HG02885 (cell line): ENCODE results near the gene SLCO4C1.

ENCODE experiments used
- ATAC-seq: cut with Tn5 transposase; IDR thresholded peaks from one replicate; pipeline ENCODE4 v1.9.1; 2021; ENCODE audit warnings: mild to moderate bottlenecking; ENCODE audit not compliant: unreplicated experiment, poor library complexity

Gene SLCO4C1

GRCh38 chr5:102271759-102272158 lies 24.3 kb downstream of the SLCO4C1 start:
- ATAC-seq: no peak

- no peak for ATAC-seq
These were observed 26.0 kb downstream of the SLCO4C1 start for GRCh38 chr5:102270036-102270435.

DNA sequence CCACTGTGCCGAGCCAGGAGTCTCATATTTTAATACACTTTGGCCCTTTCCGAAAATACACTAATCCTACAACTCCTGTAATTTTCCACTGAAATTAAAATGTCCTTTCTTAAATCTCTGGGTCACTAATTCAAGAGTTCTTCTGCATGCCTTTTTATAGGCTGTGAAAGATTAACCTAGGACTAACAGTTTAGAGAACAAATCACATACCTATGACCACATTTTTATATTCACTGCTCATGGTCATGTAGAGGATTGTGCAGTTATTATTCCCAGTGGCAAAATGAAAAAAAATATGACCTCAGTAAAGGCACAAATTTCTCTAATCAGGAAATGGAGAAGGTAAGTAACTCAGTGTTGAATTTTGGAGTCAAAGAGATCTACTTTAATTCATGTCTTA lies 33.4 kb downstream of the SLCO4C1 start:
- no peak for ATAC-seq

DNA sequence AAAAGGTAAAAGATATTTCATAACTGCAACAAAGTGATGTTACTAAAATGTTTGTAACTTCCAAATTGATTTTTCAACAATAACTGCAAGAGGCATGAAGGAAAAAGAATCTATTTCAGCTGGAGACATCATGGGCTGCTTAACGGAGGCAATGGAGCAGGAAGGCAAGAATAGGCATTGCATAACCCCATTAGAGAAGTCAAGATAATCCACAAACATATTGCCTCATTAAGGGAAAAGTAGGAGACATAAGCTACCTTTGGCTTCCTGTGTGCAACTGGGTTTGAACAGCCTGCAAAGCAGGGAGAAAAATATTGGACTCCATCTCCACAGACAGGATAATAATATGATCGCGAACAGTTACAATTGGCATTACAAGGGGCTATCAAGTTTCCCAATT lies 46.7 kb downstream of the SLCO4C1 start:
- ATAC-seq: no peak

- ATAC-seq: no peak
These were observed 52.9 kb downstream of the SLCO4C1 start for GRCh38 chr5:102243213-102243612.

DNA sequence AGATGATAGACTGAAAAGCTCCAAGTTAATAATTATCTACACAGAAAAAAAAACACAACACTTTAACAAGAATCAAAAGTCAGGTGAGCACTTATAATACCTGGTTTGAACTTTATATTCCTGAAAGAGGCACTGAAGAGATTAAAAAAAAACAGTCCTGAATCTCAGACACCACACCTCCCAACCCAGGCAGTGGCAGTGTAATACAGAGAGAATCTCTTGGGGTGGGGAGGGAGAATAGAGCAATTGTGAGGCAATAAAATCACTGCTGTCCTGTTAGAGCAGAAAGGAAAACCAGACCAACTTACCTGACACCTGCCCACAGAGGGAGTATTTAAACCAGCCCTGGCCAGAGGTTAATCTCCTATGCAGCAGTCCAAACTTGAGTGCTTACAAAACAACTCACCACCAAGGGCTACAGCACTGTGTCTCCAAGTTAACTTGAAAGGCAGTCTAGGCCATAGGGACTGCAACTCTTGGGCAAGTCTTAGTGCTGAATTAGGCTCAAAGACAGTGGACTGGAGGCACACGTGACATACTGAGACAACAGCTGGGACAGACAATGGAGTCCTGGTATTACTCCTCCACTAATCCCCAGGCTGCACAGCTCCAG lies 54.2 kb downstream of the SLCO4C1 start:
- no peak for ATAC-seq

DNA sequence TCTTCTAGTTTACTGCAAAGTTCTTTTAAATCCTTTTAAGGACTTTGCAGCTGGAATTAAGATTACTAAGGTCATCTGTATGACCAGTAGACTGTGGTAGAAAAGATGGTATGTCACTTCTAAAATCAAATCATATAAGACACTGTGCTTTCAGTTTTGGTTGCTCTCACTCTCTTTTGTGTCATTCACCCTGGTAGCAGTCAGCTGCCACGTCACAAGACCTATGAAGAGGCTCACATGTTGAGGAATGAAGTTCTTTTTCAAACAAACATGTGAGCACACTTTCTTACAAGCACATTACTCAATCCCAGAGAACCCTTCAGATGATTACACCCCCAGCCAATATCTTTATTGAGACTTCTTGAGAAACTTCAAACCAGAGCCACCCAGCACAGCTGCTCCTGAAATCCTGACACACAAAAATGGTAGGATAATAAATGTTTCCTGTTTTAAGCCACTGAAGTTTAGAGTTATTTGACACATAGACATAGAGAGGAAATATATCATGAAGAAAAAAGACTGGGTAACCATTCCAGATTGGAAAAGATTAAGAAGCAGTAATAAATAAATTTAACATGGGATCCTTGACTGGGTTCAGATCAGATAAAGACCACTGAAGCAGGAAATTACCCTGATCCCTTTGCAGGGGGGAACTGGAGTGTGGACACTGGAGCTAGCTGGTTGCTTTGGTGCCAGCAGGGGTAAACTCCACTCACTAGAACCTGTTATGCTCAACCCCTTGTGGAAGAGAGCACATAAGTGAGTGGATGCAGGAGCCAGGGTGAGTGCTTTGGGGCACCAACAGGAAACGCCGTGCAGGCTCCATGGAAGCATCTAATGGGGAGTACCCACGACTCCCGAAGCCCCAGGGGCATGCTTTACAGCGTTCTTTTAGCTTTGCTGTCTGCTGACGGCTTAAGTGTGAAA lies 64.1 kb downstream of the SLCO4C1 start:
- peak; percentile 94 for ATAC-seq

GRCh38 chr5:102229685-102230084 lies 66.4 kb downstream of the SLCO4C1 start:
- no peak for ATAC-seq

DNA sequence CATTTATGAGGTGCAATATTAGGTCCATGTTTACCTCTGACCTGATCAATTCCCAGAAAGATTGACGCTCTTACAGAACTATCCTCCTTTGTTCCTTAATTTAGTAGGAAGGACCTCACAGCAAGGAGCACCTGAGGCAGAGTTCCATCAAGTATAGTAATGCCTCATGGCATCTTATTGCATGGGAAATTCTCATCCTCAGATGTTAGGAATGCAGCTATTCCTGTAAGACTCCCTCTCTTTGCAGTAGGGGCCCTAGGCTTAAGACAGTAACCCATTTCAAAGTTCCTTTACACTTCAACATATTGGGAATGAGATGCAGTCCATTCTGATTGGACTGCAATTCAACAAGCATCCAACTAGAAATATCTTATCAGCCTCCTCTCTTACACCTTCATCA lies 69.8 kb downstream of the SLCO4C1 start:
- ATAC-seq: no peak

DNA sequence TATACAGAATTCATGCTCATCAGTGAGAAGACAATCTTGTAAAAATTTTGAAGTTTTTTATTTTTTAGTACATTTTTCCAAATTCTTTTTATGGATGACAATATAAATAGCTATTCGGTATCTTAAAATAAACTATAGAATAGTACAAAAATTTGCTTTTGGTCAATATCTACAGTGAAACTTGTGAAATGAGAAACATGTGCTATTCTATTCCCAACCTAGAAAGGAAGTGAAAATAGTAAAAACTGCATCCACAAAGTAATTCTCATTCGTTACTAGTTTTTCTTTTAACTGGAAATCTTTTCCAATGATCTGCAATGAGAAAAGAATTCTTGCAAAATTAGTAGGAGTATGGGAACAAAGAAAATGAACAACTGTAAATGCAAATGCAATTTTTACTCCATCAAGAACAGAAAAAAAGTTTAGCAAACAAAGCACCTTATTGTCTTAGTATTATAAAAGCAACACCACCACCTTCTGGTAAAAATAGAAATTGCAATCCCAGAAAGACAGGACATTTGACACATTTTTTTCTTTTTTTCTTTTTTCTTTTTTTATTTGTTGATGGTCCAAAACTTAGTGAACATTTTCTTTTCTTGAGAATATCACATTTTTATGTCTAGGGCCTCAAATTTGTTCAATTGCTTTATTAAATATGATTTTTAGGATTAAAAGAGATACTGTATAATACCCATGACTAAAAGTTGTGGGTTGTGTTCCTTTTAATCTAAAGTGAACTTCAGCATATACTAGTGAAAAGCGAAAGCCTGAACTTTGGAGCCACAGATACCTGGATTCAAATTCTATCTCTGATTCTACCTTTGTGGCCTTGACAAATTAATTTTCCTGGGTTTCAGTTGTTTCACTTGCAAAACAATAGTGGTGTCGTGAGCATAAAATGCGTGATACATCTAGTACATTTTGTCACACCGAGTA lies 72.3 kb downstream of the SLCO4C1 start:
- peak; percentile 74 for ATAC-seq

DNA sequence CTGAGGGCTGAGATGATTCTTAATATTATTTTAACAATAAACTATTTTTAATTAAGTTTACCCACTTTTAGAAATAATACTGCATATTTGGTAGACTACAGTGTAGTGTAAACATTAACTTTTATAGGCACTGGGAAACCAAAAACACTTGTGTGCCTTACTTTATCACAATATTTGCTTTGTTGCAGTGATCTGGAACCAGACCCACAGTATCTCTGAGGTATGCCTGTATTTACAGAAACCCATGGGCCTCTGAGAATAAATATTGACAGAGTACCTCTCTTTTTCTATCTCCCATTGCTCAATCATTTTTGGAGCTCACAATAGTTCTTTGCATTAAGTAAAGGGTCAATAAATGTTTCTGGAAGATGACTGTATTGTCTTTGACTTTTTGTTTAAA lies 73.3 kb downstream of the SLCO4C1 start:
- no peak for ATAC-seq

GRCh38 chr5:102221949-102222348 lies 74.1 kb downstream of the SLCO4C1 start:
- ATAC-seq: no peak

- peak; percentile 69 for ATAC-seq
These were observed 77.9 kb downstream of the SLCO4C1 start for GRCh38 chr5:102218159-102218558.

DNA sequence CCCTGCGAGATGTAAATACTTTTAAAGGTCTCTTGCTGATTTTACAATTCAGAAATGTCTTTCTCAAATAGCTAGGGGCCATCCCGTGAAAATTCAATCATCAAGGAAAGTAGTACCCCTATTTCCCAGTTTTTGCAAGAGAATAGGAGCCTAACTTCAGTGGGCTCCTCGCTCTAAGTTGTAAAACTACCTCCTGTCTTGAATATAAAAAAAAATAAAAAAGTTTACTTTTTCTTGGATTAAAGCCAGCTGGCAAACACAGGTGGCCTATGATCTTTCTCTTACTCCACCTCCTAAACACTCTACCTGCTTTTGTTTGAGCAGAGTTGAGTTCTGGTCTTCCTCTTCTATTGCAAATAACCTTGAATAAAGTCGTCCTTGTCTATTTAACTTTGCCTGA lies 79.4 kb downstream of the SLCO4C1 start:
- no peak for ATAC-seq

DNA sequence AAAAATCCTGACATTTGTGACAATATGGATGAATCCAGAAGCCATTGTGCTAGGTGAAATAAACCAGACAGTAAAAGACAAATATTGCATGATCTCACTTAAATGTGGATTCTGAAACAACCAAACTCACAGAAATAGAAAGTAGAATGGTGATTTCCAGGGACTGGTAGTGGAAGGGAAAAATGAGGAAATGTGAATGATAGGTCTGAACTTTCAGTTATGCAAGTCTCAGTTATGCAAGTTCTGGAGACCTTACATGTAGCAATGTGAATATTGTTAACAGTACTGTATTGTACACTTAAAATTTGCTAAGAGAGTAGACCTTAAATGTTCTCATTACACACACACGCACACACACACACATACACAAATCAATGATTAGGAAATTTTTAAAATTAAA lies 84.9 kb downstream of the SLCO4C1 start:
- ATAC-seq: no peak

DNA sequence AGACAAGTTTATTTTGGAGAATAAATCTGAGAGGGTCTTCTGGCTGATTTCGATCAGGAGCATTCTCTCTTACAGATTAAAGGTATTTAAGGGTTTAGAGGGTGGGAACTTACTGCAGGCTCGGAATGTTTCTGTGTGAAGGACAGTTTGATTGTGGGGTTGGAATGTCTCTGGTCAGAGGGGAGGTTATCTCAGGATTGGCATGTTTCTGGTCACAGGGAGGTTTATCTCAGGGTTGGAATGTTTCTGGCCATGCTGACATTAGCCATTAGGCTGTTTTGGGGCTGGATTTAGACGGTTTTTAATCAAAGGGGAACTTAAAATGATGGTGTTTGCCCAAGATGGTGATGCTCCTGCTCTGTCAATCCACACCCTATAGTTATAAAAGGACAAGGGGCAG lies 95.2 kb downstream of the SLCO4C1 start:
- ATAC-seq: no peak

- ATAC-seq: no peak
These were observed 99.6 kb downstream of the SLCO4C1 start for GRCh38 chr5:102196481-102196880.
